Small intestine (tissue), 7 donors: ENCODE results near the gene SPEF1. TPM values are rescaled to one million over a fixed set of nuclear protein-coding genes. Genes with fewer than 3 reads are reported as not detected.

Source experiments
- DNase-seq, 2 donors: peaks; one replicate each; pipeline versions ENCODE4 v3.0.0 to v3.0.0-alpha.2; 2013
- FAIRE-seq: peaks from 2 replicates; lab custom pipeline; 2012; peaks lifted over from hg19 to GRCh38; lab: Jason Lieb, UNC
- H3K27ac ChIP-seq, 3 donors: one replicate each; pipeline ENCODE4 v1.5.1; 2013; ENCODE audit warnings: low read length in 2 of 3, mild to moderate bottlenecking in 2 of 3, control low read depth in 1 of 3, inconsistent platforms in 1 of 3, low read depth in 1 of 3, moderate library complexity in 1 of 3
- H3K27me3 ChIP-seq, 3 donors: one replicate each; pipeline ENCODE4 v1.6.1; 2013; ENCODE audit warnings: low read length in 3 of 3, inconsistent platforms in 1 of 3; ENCODE audit not compliant: control insufficient read depth in 3 of 3, insufficient read depth in 3 of 3
- H3K36me3 ChIP-seq, 3 donors: one replicate each; pipeline ENCODE4 v1.6.1; 2013; ENCODE audit warnings: low read length in 3 of 3, inconsistent platforms in 1 of 3, low read depth in 1 of 3, mild to moderate bottlenecking in 1 of 3, moderate library complexity in 1 of 3; ENCODE audit not compliant: control insufficient read depth in 3 of 3, insufficient read depth in 2 of 3
- H3K4me1 ChIP-seq, 3 donors: one replicate each; pipeline ENCODE4 v1.6.1; 2013; ENCODE audit warnings: low read length in 2 of 3, inconsistent platforms in 1 of 3, low read depth in 1 of 3, mild to moderate bottlenecking in 1 of 3, moderate library complexity in 1 of 3; ENCODE audit not compliant: control insufficient read depth in 3 of 3, insufficient read depth in 2 of 3
- H3K4me3 ChIP-seq, 3 donors: one replicate each; pipeline ENCODE4 v1.5.1; 2013; ENCODE audit warnings: low read length in 3 of 3, control low read depth in 1 of 3, inconsistent platforms in 1 of 3, low read depth in 1 of 3, mild to moderate bottlenecking in 1 of 3, moderate library complexity in 1 of 3
- H3K9me3 ChIP-seq, 2 donors: one replicate each; pipeline ENCODE4 v1.6.1; 2013; ENCODE audit warnings: low read depth in 1 of 2, low read length in 1 of 2; ENCODE audit not compliant: control insufficient read depth in 2 of 2, insufficient read depth in 1 of 2
- WGBS, 3 donors: extraction: QIAGEN DNeasy Blood & Tissue Kit; methylation state at CpG; one replicate each; pipeline ENCODE4 v1.1.7; 2013; 5-methylcytosine and 5-hydroxymethylcytosine counted together
- polyA plus RNA-seq, 4 donors: library from polyadenylated mRNA; stranded (reverse) in 3 of 4; unstranded in 1 of 4; fragments of 200-250 nt in 3 of 4; fragments of 120-200 nt in 1 of 4; gene quantifications; one replicate each; pipeline versions ENCODE4 v1.2.1 to v1.2.3, GENCODE V29; 2013
- donor health status: healthy with polysubstance abuse.
- donor health status: control.
- donor health status: control.
- donor health status: Bipolar disorder and iron deficiency.
- donor health status: healthy.

Gene SPEF1
- polyA plus RNA-seq, 4 donors = 0.03 to 0.06 TPM; not detected in 2

DNA sequence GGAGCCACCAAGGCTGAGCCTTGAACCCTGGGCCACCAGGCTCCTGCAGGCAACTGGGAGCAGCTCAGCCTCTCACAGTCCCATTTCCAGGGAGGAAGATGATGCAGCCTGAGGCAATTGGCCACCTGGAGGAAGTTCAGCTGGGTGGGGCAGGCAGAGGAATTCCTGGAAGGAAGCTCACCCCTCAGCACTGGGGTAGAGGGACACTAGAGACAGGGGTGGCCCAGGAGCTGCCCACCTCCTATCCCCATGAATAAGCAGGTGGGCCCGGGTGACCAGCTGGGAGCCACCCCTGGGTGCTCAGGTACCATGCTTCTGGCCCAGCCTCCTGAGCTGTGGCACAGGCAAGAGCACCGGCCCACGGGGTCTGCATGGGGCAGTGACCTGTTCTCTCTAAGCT is 52.4 kb downstream of the SPEF1 start:
- WGBS, 3 donors = 67 to 84% (median 70%) methylated on average over 3 of the region's 3 CpGs
- Histone ChIP-seq H3K4me1 (peaks cover 0 to 3% (median 0%) of the 10 kb centered on the region in 3 donors), H3K36me3 (no peaks in the 10 kb centered on the region), H3K27me3 (peaks cover 2 to 34% (median 6%) of the 10 kb centered on the region in 3 donors), H3K27ac (no peak overlapping the region), H3K9me3 (no peaks in the 10 kb centered on the region), H3K4me3 (no peak overlapping the region)
- no peak for FAIRE-seq
- DNase-seq = no peak

DNA sequence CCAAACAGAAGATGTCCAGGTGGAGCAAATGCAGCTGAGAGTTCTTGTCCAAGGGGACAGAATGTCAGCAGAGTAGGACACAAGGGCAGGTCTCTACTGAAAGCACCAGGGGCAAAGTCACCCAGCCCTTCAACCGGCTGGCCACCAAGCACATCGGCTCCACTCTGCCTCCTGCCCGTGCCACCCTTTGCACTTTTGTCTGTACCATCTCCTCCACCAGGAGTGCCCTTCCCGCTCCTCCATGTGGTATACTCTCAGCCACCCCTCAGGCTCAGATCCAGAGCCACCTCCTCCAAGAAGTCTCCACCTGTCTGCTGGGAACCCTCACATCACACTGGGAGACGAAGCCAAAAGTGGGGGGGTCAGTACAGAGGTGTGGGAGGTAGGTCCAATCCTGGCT is 52.9 kb downstream of the SPEF1 start:
- Histone ChIP-seq H3K27me3 (peaks cover 2 to 30% (median 6%) of the 10 kb centered on the region in 3 donors), H3K27ac (no peak overlapping the region), H3K4me1 (peaks cover 0 to 3% (median 0%) of the 10 kb centered on the region in 3 donors), H3K9me3 (no peaks in the 10 kb centered on the region), H3K36me3 (no peaks in the 10 kb centered on the region), H3K4me3 (no peak overlapping the region)
- FAIRE-seq = no peak
- DNase-seq = no peak
- WGBS, 3 donors = 43 to 79% (median 74%) methylated on average over 5 of the region's 5 CpGs

Other genes with a start within 250 kb of the SPEF1 start
- gene GFRA4, start 118.0 kb downstream of the SPEF1 start, polyA plus RNA-seq = not detected
- gene ADAM33, start 99.4 kb downstream of the SPEF1 start, polyA plus RNA-seq = 10 to 100 TPM in 1 of 4 donors, 1 to 10 TPM in 1, under 1 TPM in 2; 0.22 to 10.9 (median 3.9) TPM
- 1 to 10 TPM in 3 of 4 donors, under 1 TPM in 1; 0.22 to 6.3 (median 2.3) TPM for gene SIGLEC1, start 68.8 kb downstream of the SPEF1 start, polyA plus RNA-seq
- 1 to 10 TPM in 3 of 4 donors, not detected in 1; 2.7 to 9.7 (median 4.1) TPM for gene HSPA12B, start 48.8 kb downstream of the SPEF1 start, polyA plus RNA-seq
- 10 to 100 TPM in 3 of 4 donors, 1 to 10 TPM in 1; 5.8 to 38.4 (median 16.2) TPM for gene ADISSP, start 13.7 kb downstream of the SPEF1 start, polyA plus RNA-seq
- gene CENPB, start 5.3 kb upstream of the SPEF1 start, polyA plus RNA-seq = 10 to 100 TPM; 54.7 to 73.2 (median 60.5) TPM
- 10 to 100 TPM; 15.7 to 53.8 (median 20.3) TPM for gene CDC25B, start 14.9 kb upstream of the SPEF1 start, polyA plus RNA-seq
- 10 to 100 TPM in 3 of 4 donors, 1 to 10 TPM in 1; 8.5 to 14.7 (median 12.0) TPM for gene AP5S1, start 39.1 kb upstream of the SPEF1 start, polyA plus RNA-seq
- gene MAVS, start 65.4 kb upstream of the SPEF1 start, polyA plus RNA-seq = 10 to 100 TPM in 3 of 4 donors, 1 to 10 TPM in 1; 6.2 to 32.7 (median 21.5) TPM
- 10 to 100 TPM; 18.9 to 35.1 (median 22.9) TPM for gene PANK2, start 107.9 kb upstream of the SPEF1 start, polyA plus RNA-seq
- 1 to 10 TPM; 1.6 to 7.5 (median 2.8) TPM for gene RNF24, start 234.1 kb upstream of the SPEF1 start, polyA plus RNA-seq